ENCODE data around the gene UBTD2. TPM values are rescaled to one million over a fixed set of nuclear protein-coding genes. Genes with fewer than 3 reads are reported as not detected.

UBTD2 gene
- total RNA-seq, 4 donors from 2014 or later, result 7.1 to 15.1 (median 9.4) TPM

DNA sequence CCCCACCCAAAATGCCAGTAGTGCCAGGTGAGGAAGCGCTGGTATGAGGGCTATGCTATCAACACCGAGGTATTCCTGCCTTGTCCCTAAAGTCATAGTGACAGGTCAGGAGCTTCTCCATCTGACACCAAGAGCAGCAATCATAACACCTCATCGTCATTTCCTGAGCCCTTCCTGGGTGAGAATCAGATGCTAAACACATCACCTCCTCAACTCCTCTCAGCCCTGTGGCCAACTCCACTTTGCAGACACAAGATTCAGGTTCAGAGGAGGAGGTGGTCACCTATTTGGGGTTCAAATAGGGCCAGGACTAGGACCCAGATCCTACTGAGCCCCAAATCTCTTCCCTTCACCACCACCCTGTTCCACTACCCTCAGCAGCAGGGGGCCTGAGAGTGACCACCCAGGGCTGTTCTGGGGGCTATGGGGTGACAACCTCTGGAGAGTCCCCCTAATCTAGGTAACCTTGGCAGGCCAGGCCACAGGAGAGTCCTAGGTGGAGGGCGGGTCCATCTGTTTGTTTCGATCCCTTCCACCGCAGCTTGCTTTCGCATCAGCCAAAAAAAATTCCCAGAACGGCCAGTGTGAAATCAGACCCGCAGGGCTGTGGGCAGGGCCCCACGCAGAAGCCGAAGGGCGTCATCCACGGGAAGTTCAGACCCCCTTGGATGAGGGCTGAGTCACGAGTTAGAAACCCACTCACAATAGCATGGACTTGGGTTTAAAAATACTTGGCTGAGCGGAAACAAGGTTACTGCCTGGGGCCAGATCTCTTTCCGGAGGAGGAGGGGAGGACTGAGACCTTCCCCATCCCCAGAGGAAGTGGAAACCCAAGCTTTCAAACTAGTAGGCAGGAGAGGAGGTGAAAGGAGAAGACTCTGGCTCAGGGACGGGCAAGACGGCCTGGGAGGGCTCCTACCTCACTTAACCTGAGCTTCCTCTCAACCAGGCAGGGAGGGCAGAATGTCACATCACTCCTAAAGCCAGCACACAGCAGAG is 104.3 kb downstream of the UBTD2 start:
- 54 to 57% methylated on average over 18 of the region's 18 CpGs for WGBS, 2 donors
- intact Hi-C loops (cut with DNase I; ENCODE audit: low total_unique reads), result no loop called here
- no peak overlapping the region for H3K4me3 ChIP-seq (ENCODE audit: low read depth, poor library complexity, severe bottlenecking)
- DNase-seq (ENCODE audit: low spot score in 2 of 2), result no peak
- no peak for TF ChIP-seq POLR2A (IDR thresholded peaks at IDR 0.05)
- TF ChIP-seq, protein P1, sequence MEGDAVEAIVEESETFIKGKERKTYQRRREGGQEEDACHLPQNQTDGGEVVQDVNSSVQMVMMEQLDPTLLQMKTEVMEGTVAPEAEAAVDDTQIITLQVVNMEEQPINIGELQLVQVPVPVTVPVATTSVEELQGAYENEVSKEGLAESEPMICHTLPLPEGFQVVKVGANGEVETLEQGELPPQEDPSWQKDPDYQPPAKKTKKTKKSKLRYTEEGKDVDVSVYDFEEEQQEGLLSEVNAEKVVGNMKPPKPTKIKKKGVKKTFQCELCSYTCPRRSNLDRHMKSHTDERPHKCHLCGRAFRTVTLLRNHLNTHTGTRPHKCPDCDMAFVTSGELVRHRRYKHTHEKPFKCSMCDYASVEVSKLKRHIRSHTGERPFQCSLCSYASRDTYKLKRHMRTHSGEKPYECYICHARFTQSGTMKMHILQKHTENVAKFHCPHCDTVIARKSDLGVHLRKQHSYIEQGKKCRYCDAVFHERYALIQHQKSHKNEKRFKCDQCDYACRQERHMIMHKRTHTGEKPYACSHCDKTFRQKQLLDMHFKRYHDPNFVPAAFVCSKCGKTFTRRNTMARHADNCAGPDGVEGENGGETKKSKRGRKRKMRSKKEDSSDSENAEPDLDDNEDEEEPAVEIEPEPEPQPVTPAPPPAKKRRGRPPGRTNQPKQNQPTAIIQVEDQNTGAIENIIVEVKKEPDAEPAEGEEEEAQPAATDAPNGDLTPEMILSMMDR (IDR thresholded peaks at IDR 0.05), result no peak

DNA sequence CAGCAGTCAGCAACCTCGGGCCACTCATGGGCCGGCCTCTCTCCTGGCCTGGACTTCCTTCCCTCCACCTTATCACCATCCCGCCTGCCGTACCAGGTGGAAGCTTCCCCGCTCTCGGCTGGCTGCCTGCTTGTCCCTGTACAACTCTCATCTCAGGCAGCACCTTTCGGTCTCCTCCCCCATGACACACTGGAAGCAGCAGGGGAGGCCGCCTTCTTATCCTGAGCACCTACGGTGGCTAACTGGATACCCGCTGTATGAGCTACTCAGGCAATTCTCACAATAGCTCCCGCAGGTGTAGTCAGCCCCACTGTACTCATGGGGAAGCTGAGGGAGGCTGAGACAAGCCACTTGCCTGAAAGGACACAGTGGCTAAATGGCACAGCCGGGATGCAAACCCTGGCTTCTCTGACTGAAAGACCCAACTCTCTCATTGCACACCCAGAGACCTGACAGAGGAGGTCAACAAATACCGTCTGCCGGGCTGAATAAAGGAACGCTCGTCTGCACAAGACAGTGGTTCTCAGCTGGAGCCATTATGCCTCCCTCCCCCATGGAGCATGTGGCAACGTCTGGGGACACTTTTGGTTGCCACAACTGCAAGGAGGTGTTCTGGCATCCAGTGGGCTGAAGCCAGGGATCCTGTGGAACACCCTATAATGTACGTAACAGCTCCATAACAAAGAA is 105.1 kb downstream of the UBTD2 start:
- 72 to 80% methylated on average over 18 of the region's 18 CpGs for WGBS, 2 donors
- TF ChIP-seq, protein P1 (IDR thresholded peaks at IDR 0.05), result no peak
- no peak for TF ChIP-seq POLR2A (IDR thresholded peaks at IDR 0.05)
- DNase-seq (ENCODE audit: low spot score in 2 of 2), result no peak

DNA sequence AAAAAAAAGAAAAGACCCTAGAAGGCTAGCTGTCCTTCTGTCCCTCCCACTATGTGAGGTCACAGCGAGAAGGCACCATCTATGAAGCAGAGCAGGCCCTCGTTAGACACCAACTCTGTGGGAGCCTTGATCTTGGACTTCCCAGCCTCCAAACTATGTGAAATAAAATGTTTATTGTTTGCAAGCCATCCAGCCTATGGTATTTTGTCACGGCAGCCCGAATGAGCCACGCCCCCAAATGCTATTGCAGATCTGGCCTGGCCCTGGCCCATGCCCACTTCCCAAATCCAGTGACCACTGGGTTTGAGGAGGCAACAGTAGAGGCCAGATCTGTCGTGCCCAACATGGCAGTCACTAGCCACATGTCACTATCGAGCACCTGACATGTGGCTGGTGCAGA is 106.4 kb downstream of the UBTD2 start:
- TF ChIP-seq, protein P1 (IDR thresholded peaks at IDR 0.05), result no peak
- no peak for TF ChIP-seq POLR2A (IDR thresholded peaks at IDR 0.05)
- 91 to 92% methylated on average over 7 of the region's 7 CpGs for WGBS, 2 donors
- no peak overlapping the region for H3K4me3 ChIP-seq (ENCODE audit: low read depth, poor library complexity, severe bottlenecking)
- intact Hi-C loops (cut with DNase I; ENCODE audit: low total_unique reads), result no loop called here
- no peak for DNase-seq (ENCODE audit: low spot score in 2 of 2)

More for the DNA sequence above, 105.1 kb downstream of the UBTD2 start:
- intact Hi-C loops (cut with DNase I; ENCODE audit: low total_unique reads), result no loop called here
- no peak overlapping the region for H3K4me3 ChIP-seq (ENCODE audit: low read depth, poor library complexity, severe bottlenecking)

DNA sequence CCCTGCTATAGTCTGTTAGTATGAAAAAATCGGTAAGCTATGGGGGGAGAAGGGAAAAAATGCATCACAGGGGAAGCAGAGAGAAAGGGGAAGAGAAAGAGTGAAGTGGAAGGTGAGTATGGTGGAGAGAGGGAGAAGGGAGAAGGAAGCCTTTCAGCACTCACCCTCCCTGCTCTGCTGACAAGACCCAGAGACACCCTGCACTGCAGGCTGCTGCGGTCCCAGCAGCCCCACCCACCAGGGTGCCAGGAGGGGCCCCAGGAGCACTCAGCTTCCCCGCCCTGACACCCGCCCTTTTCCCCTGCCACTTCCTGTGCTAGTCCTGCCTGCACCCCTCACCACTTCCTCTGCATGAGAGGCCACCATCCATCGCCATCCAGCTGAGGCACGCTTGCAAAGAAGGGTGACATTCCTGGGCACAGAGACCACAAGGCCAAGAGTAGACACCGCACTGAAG is 108.3 kb downstream of the UBTD2 start:
- no peak for TF ChIP-seq POLR2A (IDR thresholded peaks at IDR 0.05)
- TF ChIP-seq, protein P1 (IDR thresholded peaks at IDR 0.05), result no peak
- peak; percentile 57 to 94 for DNase-seq (ENCODE audit: low spot score in 2 of 2)
- intact Hi-C loops (cut with DNase I; ENCODE audit: low total_unique reads), result no loop called here
- 47 to 68% methylated on average over 7 of the region's 7 CpGs for WGBS, 2 donors
- H3K4me3 ChIP-seq (ENCODE audit: low read depth, poor library complexity, severe bottlenecking), result no peak overlapping the region

DNA sequence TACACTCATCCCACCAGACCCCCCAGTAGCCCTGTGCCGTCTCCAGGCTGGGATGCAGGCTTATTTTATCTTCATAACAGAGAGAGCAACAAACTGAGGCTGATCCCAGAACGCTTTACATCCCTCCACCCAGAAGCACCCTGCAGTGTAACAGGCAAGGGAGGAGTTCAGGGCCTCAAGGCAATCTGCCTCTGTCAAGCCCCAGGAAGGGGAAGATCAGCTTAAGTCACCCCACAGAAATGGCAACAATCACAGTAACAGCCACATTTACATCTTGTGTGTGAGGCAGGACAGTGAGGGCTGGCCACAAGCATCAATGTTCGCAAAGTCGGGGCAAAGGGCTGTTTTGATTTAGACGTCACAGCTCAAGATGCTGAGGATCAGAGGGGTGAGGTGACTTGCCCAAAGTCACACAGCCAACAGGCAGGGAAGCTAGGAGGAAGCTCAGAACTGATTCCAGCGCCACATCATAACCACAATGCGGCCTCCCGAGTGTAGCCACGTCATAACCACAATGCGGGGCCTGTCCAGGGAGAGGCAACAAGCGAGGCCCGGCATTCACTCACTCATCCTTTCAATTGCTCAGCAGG is 109.9 kb downstream of the UBTD2 start:
- WGBS, 2 donors, result 82 to 83% methylated on average over 11 to 12 of the region's 12 CpGs
- no peak overlapping the region for H3K4me3 ChIP-seq (ENCODE audit: low read depth, poor library complexity, severe bottlenecking)
- TF ChIP-seq POLR2A (IDR thresholded peaks at IDR 0.05), result no peak
- TF ChIP-seq, protein P1 (IDR thresholded peaks at IDR 0.05), result no peak
- intact Hi-C loops (cut with DNase I; ENCODE audit: low total_unique reads), result no loop called here
- DNase-seq (ENCODE audit: low spot score in 2 of 2), result no peak
